ENCODE measurements around the gene AKR1C4.

Gene AKR1C4

DNA sequence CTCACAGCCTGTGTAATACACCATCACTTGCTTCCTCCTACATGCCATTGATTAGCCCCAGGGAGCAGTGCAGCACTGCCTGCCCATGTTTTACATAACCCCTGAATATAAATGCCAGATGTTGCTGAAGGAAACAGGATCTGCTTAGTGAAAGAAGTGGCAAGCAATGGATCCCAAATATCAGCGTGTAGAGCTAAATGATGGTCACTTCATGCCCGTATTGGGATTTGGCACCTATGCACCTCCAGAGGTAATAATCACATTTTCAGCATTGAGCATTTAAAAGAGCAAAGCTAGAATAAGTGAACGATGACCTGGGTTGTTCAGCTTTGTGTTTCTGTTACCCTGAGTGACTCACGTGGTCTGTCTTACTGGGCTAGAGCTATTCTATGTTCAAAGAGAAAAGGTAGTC lies at the start of gene AKR1C4:
AKR1C4 (plus strand) TSS at position 136 of the 412 bp plus-strand sequence; CDS start at position 167, 31 bp downstream.
- Histone ChIP-seq H3K27me3 (ENCODE audit: control insufficient read depth, insufficient read depth, low read length) (no peaks in the 10 kb centered on the region), H3K9me3 (ENCODE audit: control insufficient read depth, insufficient read depth, low read length) (no peaks in the 10 kb centered on the region), H3K9ac (ENCODE audit: low read depth, low read length) (no peak within 1 kb of the TSS)

DNA sequence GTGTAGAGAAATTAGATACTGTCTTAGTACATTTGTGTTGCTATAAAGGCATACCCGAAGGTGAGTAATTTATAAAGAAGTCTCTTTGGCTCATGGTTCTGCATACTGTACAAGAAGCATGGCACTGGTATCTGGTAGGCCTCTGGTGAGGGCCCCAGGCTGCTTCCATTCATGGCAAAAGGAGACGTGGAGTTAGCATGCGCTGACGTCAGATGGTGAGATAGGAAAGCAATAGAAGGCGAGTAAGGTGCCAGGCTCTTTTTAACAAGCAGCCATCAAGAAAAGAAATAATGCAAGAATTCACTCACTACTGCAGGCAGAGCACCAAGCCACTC lies 49.8 kb upstream of the AKR1C4 start:
- Histone ChIP-seq H3K4me3 (ENCODE audit: low read depth, low read length) (no peak overlapping the region), H3K9me3 (ENCODE audit: control insufficient read depth, insufficient read depth, low read length) (peaks cover 7% of the 10 kb centered on the region), H3K4me1 (ENCODE audit: control insufficient read depth, insufficient read depth, low read length) (no peaks in the 10 kb centered on the region), H3K27me3 (ENCODE audit: control insufficient read depth, insufficient read depth, low read length) (no peaks in the 10 kb centered on the region), H3K36me3 (ENCODE audit: control insufficient read depth, insufficient read depth, low read length) (no peaks in the 10 kb centered on the region), H3K9ac (ENCODE audit: low read depth, low read length) (no peak overlapping the region)

More for the DNA sequence above, at the start of gene AKR1C4:
- no peaks in the 10 kb centered on the region for H3K36me3 ChIP-seq (ENCODE audit: control insufficient read depth, insufficient read depth, low read length)
- no peak within 1 kb of the TSS for H3K4me3 ChIP-seq (ENCODE audit: low read depth, low read length)
- no peaks in the 10 kb centered on the region for H3K4me1 ChIP-seq (ENCODE audit: control insufficient read depth, insufficient read depth, low read length)

DNA sequence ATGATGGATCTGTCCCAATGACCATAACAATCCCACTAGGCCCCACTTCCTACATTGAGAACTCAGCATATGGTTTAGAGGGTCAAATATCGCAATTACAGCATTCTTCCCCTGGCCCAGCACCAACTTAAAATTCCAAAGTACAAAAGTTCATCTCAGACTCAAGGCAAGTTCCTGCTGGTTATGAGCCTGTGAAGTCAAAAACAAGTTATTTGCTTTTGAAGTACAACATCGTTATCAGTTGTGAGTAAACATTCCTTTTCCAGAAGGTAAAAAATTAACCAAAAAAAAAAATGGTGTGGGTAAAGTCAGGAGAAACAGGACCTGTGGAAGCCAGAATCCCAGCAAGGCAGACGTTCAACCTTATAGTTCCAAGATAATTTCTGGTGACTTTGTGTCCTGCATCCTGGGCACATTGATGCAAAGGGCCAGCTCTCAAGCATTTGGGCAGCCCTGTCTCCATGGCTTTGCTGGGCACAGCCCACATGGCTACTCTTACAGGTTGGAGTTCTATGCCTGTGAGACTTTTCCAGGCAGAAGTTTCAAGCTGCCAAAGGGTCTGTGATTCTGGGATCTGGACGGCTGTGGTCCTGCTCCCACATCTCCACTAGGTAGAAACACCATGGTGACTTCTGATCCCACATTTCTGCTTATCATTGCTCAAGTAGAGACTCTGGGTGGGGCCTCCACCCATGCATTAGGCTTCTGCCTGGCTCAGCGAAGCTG lies 49.2 kb upstream of the AKR1C4 start:
- peaks cover 11% of the 10 kb centered on the region for H3K9me3 ChIP-seq (ENCODE audit: control insufficient read depth, insufficient read depth, low read length)
- H3K36me3 ChIP-seq (ENCODE audit: control insufficient read depth, insufficient read depth, low read length) = no peaks in the 10 kb centered on the region
- H3K4me1 ChIP-seq (ENCODE audit: control insufficient read depth, insufficient read depth, low read length) = no peaks in the 10 kb centered on the region
- no peak overlapping the region for H3K9ac ChIP-seq (ENCODE audit: low read depth, low read length)
- no peak overlapping the region for H3K4me3 ChIP-seq (ENCODE audit: low read depth, low read length)
- H3K27me3 ChIP-seq (ENCODE audit: control insufficient read depth, insufficient read depth, low read length) = no peaks in the 10 kb centered on the region

DNA sequence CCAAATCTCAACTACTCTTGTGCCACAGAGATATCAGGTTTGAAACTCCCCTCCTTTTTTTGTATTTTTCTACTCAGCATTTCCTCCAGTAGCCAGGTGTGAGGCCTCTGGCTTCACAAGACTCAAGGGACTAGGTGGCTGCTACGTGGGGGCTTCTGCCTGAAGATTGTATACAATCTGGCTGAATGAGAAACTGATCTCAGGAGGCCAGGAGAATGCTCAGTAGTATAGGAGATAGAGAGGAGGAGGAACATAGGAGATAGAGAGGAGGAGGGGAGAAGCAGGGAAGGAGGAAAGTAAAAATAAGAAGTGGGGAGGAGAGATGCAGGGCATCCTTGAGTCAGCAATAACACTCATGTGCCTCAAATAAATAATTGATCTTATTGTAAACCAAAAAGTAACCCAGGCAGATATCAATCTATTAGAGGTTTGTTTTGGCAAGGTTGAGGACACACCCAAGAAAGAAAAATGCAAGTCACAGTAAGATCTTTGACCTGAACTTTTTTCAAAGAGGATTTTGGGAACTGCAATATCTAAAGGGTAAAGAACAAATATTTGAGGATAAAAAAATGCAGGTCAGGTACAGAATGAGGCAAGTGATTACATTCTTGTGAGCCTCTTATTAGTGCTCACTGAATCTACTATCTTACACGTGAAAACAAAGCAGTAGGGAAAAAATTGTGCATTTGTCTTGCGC lies 48.5 kb upstream of the AKR1C4 start:
- Histone ChIP-seq H3K9me3 (ENCODE audit: control insufficient read depth, insufficient read depth, low read length) (peaks cover 11% of the 10 kb centered on the region), H3K36me3 (ENCODE audit: control insufficient read depth, insufficient read depth, low read length) (no peaks in the 10 kb centered on the region), H3K27me3 (ENCODE audit: control insufficient read depth, insufficient read depth, low read length) (no peaks in the 10 kb centered on the region), H3K4me3 (ENCODE audit: low read depth, low read length) (no peak overlapping the region), H3K4me1 (ENCODE audit: control insufficient read depth, insufficient read depth, low read length) (no peaks in the 10 kb centered on the region), H3K9ac (ENCODE audit: low read depth, low read length) (no peak overlapping the region)

DNA sequence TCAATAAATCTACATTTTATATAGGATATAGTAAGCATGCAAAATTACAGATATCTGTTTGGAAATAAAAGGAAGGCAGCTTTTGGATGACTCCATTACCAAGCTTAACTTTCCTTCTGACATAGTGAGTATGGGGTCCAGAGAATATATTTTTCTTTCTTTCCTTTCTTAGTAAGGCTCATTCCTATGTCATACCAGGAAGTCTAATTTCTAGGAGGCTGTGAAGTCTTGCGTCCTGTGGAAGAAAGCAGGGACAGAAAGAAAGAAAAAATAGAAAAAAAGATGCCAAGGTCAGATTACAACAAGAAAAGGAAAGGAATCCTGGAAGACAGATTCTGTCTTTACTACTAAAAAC lies 48.0 kb upstream of the AKR1C4 start:
- Histone ChIP-seq H3K36me3 (ENCODE audit: control insufficient read depth, insufficient read depth, low read length) (no peaks in the 10 kb centered on the region), H3K4me3 (ENCODE audit: low read depth, low read length) (no peak overlapping the region), H3K4me1 (ENCODE audit: control insufficient read depth, insufficient read depth, low read length) (no peaks in the 10 kb centered on the region), H3K9me3 (ENCODE audit: control insufficient read depth, insufficient read depth, low read length) (peaks cover 11% of the 10 kb centered on the region), H3K27me3 (ENCODE audit: control insufficient read depth, insufficient read depth, low read length) (no peaks in the 10 kb centered on the region), H3K9ac (ENCODE audit: low read depth, low read length) (no peak overlapping the region)

DNA sequence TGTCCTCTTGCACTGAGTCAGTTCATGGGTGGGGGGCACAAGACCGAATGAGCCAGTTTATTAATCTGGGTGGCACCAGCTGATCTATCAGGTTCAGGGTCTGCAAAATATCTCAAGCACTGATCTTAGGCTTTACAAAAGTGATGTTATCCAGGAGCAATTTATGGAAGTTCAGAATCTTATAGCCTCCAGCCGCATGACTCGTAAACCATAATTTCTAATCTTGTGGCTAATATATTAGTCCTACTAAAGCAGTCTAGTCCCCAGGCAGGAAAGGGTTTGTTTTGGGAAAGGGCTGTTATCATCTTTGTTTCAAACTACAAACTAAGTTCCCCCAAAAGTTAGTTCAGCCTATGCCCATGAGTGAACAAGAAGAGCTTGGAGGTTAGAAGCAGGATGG lies 45.6 kb upstream of the AKR1C4 start:
- no peaks in the 10 kb centered on the region for H3K36me3 ChIP-seq (ENCODE audit: control insufficient read depth, insufficient read depth, low read length)
- no peaks in the 10 kb centered on the region for H3K27me3 ChIP-seq (ENCODE audit: control insufficient read depth, insufficient read depth, low read length)
- H3K9me3 ChIP-seq (ENCODE audit: control insufficient read depth, insufficient read depth, low read length) = peaks cover 11% of the 10 kb centered on the region
- H3K4me3 ChIP-seq (ENCODE audit: low read depth, low read length) = no peak overlapping the region
- no peaks in the 10 kb centered on the region for H3K4me1 ChIP-seq (ENCODE audit: control insufficient read depth, insufficient read depth, low read length)
- no peak overlapping the region for H3K9ac ChIP-seq (ENCODE audit: low read depth, low read length)

DNA sequence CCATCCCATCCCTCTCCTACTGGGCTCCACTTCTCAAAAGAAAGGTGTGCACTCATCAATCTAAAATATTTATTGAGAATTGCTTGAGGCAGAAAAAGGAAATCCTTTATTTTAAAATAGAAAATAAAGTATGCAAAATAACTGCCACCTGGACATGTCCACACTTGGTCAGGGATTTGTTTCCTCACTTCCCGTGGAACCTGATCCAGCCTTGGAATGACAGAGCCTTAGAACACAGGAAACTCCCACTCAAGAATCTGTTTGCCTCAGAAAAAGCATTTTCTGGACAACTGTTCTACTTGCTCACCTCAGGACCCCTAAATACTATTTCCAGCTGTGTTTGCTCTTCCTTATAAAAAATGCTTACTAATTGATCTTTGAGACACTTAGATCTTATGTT lies 40.7 kb upstream of the AKR1C4 start:
- H3K9me3 ChIP-seq (ENCODE audit: control insufficient read depth, insufficient read depth, low read length) = peaks cover 13% of the 10 kb centered on the region
- H3K9ac ChIP-seq (ENCODE audit: low read depth, low read length) = no peak overlapping the region
- no peaks in the 10 kb centered on the region for H3K27me3 ChIP-seq (ENCODE audit: control insufficient read depth, insufficient read depth, low read length)
- H3K4me1 ChIP-seq (ENCODE audit: control insufficient read depth, insufficient read depth, low read length) = no peaks in the 10 kb centered on the region
- H3K4me3 ChIP-seq (ENCODE audit: low read depth, low read length) = no peak overlapping the region
- H3K36me3 ChIP-seq (ENCODE audit: control insufficient read depth, insufficient read depth, low read length) = no peaks in the 10 kb centered on the region

DNA sequence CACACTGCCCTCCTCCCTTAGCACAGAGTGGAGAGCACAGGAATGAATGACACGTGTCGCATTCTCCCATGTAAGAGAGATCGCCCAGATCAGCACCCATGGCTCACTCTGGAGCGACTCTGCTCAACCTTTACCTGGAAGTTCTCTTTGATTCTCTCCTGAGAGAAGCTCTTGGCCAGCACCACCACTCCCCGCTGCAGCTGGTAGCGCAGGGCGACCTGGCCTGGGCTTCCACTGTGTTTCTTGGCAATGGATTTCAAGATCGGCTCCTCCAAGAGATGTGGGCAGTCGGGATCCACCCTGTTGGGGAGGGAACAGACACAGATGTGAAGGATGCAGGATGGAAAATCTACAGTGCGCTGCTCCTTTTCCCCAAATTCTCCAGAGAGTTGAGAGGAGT lies 39.1 kb upstream of the AKR1C4 start:
- Histone ChIP-seq H3K9me3 (ENCODE audit: control insufficient read depth, insufficient read depth, low read length) (peaks cover 7% of the 10 kb centered on the region), H3K27me3 (ENCODE audit: control insufficient read depth, insufficient read depth, low read length) (no peaks in the 10 kb centered on the region), H3K9ac (ENCODE audit: low read depth, low read length) (no peak overlapping the region), H3K4me3 (ENCODE audit: low read depth, low read length) (no peak overlapping the region), H3K36me3 (ENCODE audit: control insufficient read depth, insufficient read depth, low read length) (no peaks in the 10 kb centered on the region), H3K4me1 (ENCODE audit: control insufficient read depth, insufficient read depth, low read length) (no peaks in the 10 kb centered on the region)

DNA sequence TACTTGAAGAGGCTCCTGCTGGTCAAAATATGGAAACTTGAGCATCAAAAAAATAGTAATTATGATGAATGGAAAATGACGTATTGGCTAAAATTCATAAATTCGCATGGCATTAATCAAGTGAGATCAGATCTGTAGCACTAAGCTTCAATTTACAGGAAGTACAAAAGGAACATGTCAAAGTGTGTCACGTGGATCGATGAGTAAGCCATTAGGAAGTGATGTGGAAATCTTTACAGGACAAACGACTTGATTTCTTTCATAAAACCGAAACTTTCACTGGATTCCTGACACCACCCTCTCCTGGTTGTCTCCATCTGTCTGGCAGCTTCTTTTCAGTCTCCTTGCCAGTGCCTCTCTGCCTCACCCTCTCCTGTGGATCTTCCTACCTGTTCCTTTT lies 37.5 kb upstream of the AKR1C4 start:
- H3K9ac ChIP-seq (ENCODE audit: low read depth, low read length) = no peak overlapping the region
- H3K36me3 ChIP-seq (ENCODE audit: control insufficient read depth, insufficient read depth, low read length) = no peaks in the 10 kb centered on the region
- H3K4me3 ChIP-seq (ENCODE audit: low read depth, low read length) = no peak overlapping the region
- H3K9me3 ChIP-seq (ENCODE audit: control insufficient read depth, insufficient read depth, low read length) = peaks cover 12% of the 10 kb centered on the region
- no peaks in the 10 kb centered on the region for H3K4me1 ChIP-seq (ENCODE audit: control insufficient read depth, insufficient read depth, low read length)
- H3K27me3 ChIP-seq (ENCODE audit: control insufficient read depth, insufficient read depth, low read length) = no peaks in the 10 kb centered on the region

DNA sequence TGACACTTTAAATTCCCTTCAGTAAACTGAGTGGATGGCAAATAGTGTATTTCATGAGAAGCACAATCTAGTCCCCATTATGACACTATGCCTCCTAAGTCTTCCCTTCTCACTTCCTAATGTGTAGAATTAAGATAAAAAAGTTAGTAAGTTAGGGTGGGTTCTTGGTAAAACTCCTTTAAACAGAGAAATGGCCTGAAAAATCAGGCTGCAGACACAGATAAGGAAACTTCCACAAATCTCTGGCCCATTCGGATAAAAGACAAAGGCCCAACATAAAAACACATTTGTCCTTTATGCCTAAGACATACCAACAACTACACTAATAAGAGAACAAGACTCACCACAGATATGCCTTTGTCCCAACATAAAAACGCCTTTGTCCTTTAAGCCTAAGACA lies 33.1 kb upstream of the AKR1C4 start:
- peaks cover 17% of the 10 kb centered on the region for H3K9me3 ChIP-seq (ENCODE audit: control insufficient read depth, insufficient read depth, low read length)
- H3K9ac ChIP-seq (ENCODE audit: low read depth, low read length) = no peak overlapping the region
- H3K4me1 ChIP-seq (ENCODE audit: control insufficient read depth, insufficient read depth, low read length) = no peaks in the 10 kb centered on the region
- no peaks in the 10 kb centered on the region for H3K36me3 ChIP-seq (ENCODE audit: control insufficient read depth, insufficient read depth, low read length)
- no peak overlapping the region for H3K4me3 ChIP-seq (ENCODE audit: low read depth, low read length)
- H3K27me3 ChIP-seq (ENCODE audit: control insufficient read depth, insufficient read depth, low read length) = peaks cover 9% of the 10 kb centered on the region

DNA sequence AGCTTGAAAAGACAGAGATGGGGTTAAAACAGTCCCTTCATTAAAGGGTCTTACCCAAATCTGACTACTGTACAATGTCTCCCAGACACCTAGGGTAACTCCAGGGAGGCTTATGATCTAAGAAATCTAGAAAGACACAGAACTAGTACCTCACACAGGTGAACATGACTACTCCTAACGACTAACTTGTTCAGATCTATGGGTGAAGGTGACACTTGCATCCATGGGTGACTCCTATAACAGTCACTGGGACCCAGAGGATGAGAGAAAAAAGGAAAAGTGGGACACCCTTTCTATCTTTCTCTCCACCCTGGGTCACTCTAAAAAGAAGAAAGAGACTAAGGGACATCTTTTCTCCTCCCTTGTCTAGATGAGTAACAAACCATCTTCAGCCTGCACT lies 30.9 kb upstream of the AKR1C4 start:
- H3K27me3 ChIP-seq (ENCODE audit: control insufficient read depth, insufficient read depth, low read length) = peaks cover 31% of the 10 kb centered on the region
- H3K9me3 ChIP-seq (ENCODE audit: control insufficient read depth, insufficient read depth, low read length) = peaks cover 14% of the 10 kb centered on the region
- H3K4me1 ChIP-seq (ENCODE audit: control insufficient read depth, insufficient read depth, low read length) = no peaks in the 10 kb centered on the region
- no peaks in the 10 kb centered on the region for H3K36me3 ChIP-seq (ENCODE audit: control insufficient read depth, insufficient read depth, low read length)
- H3K4me3 ChIP-seq (ENCODE audit: low read depth, low read length) = no peak overlapping the region
- H3K9ac ChIP-seq (ENCODE audit: low read depth, low read length) = no peak overlapping the region

DNA sequence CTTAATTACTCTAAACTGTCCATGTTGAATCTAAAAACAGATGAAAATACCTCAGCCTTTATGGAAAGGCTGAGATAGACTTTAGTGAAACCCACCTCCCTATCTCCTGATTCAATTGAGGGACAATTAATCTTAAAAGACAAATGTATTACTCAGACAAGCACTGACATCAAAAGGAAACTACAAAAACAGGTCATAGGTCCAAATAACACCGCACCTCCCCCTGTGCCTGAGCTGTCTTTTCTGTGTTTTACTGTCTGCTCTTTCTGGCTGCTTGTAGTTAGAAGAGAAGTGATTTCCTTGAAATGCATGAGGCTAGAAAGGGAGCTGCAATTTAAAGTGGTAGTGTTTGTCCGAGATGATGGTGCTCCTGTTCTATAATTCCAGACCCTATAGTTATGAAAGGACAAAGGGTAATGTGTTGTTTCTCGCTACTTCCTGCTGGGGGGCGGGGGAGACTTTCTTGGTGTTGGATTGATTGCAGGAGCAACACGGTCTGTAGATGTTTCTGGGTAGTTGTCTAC lies 27.7 kb upstream of the AKR1C4 start:
- H3K9ac ChIP-seq (ENCODE audit: low read depth, low read length) = no peak overlapping the region
- H3K36me3 ChIP-seq (ENCODE audit: control insufficient read depth, insufficient read depth, low read length) = no peaks in the 10 kb centered on the region
- H3K27me3 ChIP-seq (ENCODE audit: control insufficient read depth, insufficient read depth, low read length) = peaks cover 39% of the 10 kb centered on the region
- no peaks in the 10 kb centered on the region for H3K4me1 ChIP-seq (ENCODE audit: control insufficient read depth, insufficient read depth, low read length)
- peaks cover 11% of the 10 kb centered on the region for H3K9me3 ChIP-seq (ENCODE audit: control insufficient read depth, insufficient read depth, low read length)
- no peak overlapping the region for H3K4me3 ChIP-seq (ENCODE audit: low read depth, low read length)
